ENCODE data around the gene AK1. TPM values are rescaled to one million over a fixed set of nuclear protein-coding genes. Genes with fewer than 3 reads are reported as not detected.

The AK1 gene
- total and polyA plus RNA-seq, 12 donors, result 500 to 1,050 (median 731) TPM

DNA sequence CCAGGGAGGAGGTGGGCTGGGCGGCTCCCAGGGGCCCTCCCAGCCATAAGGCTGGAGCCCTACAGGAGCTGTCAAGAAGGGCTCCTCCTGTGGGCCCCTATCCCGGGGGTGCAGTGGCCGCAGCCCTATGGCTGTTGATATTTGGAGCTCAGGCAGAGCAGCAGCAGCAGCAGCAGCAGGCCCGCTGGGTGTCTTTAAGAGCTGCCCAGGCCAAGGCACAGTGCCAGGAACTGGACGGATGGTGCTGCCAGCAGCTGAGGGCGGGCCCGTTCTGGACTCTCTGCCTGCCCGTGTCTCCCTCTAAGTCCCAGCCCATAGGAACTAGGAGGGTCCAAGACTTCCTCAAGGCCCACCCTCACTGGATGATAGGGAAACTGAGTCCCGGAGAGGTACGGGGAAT, 3.6 kb downstream of the AK1 start:
- WGBS, 2 donors, result 35 to 37% methylated on average over 10 of the region's 10 CpGs
- H3K27ac ChIP-seq, result peak overlapping the region; percentile 24 to 93 (median 78)
- TF ChIP-seq, protein P1, sequence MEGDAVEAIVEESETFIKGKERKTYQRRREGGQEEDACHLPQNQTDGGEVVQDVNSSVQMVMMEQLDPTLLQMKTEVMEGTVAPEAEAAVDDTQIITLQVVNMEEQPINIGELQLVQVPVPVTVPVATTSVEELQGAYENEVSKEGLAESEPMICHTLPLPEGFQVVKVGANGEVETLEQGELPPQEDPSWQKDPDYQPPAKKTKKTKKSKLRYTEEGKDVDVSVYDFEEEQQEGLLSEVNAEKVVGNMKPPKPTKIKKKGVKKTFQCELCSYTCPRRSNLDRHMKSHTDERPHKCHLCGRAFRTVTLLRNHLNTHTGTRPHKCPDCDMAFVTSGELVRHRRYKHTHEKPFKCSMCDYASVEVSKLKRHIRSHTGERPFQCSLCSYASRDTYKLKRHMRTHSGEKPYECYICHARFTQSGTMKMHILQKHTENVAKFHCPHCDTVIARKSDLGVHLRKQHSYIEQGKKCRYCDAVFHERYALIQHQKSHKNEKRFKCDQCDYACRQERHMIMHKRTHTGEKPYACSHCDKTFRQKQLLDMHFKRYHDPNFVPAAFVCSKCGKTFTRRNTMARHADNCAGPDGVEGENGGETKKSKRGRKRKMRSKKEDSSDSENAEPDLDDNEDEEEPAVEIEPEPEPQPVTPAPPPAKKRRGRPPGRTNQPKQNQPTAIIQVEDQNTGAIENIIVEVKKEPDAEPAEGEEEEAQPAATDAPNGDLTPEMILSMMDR (IDR thresholded peaks at IDR 0.05), result no peak

GRCh38 chr9:127873223-127873691, 4.2 kb downstream of the AK1 start:
- TF ChIP-seq, protein P1 (IDR thresholded peaks at IDR 0.05), result no peak
- peak overlapping the region in 7 of 10 donors; percentile 57 to 93 (median 88) for H3K27ac ChIP-seq

More for the DNA sequence above, 3.6 kb downstream of the AK1 start:
- DNase-seq (peak; percentile 77 to 86), ATAC-seq (peak; percentile 18 to 70 (median 52))
- H3K4me1 ChIP-seq, result peaks cover 18 to 79% (median 60%) of the 10 kb centered on the region in 9 donors
- H3K9me3 ChIP-seq, result no peaks in the 10 kb centered on the region
- H3K36me3 ChIP-seq, result peaks cover 0 to 45% (median 17%) of the 10 kb centered on the region in 9 donors
- peaks cover 0 to 12% (median 0%) of the 10 kb centered on the region in 7 donors for H3K27me3 ChIP-seq
- intact Hi-C loops (cut with DNase I), result loop anchor here (5.0 to 10.0 kb wide), 11 partner anchors 43 to 282 kb away; partner anchors contain the start of genes CDK9 (in 4 of the 10), TOR2A (in 4 of the 10), FPGS (in 2 of the 10) and ST6GALNAC4 (in 2 of the 10)
- peak overlapping the region in 7 of 10 donors; percentile 2 to 75 (median 69) for H3K4me3 ChIP-seq

DNA sequence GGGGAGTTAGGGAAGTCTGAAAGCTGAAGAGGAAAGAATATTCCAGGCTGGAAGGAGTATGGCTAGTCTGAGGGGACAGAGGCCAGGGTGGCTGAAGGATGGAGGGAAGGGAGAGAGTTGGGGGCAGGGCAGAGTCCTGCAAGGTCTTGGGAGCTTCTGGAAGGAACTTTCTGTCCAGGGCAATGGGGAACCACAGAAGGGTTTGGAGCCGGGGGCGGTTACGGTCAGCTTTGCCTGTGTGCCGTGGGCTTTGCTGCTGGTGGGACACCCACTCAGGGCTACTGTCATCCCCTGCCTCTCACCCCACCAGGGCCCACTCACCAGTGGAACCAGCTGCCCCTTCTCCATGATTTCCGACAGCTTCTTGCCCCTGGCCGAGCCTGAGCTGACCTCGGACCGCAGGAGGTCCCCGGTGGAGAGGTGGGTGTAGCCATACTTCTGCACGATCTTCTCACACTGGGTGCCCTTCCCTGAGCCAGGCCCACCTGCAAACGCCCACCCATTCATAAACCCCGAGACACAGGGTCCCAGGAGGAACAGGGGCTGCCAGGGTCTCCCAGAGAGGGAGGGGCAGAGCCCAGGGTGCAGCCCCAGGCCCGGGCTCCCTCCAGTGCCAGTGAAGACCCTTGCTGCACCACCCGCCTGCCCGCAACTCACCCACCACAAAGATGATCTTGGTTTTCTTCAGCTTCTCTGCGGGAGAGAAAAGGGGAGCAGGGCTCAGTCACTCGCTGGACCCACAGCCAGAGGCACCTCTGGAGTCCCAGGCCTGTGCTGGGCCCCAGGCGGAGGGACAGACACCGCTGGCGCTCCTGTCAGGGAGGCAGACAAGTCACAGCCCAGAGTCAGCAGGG, 4.9 kb downstream of the AK1 start:
- intact Hi-C loops (cut with DNase I), result loop anchor here (5.0 to 10.0 kb wide), 11 partner anchors 45 to 280 kb away; partner anchors contain the start of genes CDK9 (in 4 of the 10), TOR2A (in 4 of the 10), FPGS (in 2 of the 10) and ST6GALNAC4 (in 2 of the 10)
- Histone ChIP-seq H3K9me3 (no peaks in the 10 kb centered on the region), H3K4me1 (peaks cover 18 to 78% (median 56%) of the 10 kb centered on the region in 9 donors), H3K27ac (peak overlapping the region in 5 of 10 donors; percentile 28 to 91 (median 88)), H3K27me3 (peaks cover 0 to 8% (median 0%) of the 10 kb centered on the region in 7 donors), H3K36me3 (peaks cover 0 to 58% (median 27%) of the 10 kb centered on the region in 9 donors), H3K4me3 (no peak overlapping the region)
- 90 to 92% methylated on average over 20 of the region's 20 CpGs for WGBS, 2 donors
- TF ChIP-seq, protein P1 (IDR thresholded peaks at IDR 0.05), result no peak
- no peak for ATAC-seq
- no peak for DNase-seq

More at GRCh38 chr9:127873223-127873691, 4.2 kb downstream of the AK1 start:
- Histone ChIP-seq H3K27me3 (peaks cover 0 to 12% (median 0%) of the 10 kb centered on the region in 7 donors), H3K4me1 (peaks cover 18 to 79% (median 57%) of the 10 kb centered on the region in 9 donors), H3K9me3 (no peaks in the 10 kb centered on the region), H3K36me3 (peaks cover 0 to 51% (median 20%) of the 10 kb centered on the region in 9 donors), H3K4me3 (peak overlapping the region in 2 of 10 donors; percentile 11 to 69)
- WGBS, 2 donors, result 61 to 70% methylated on average over 19 of the region's 19 CpGs
- DNase-seq (no peak), ATAC-seq (no peak)
- intact Hi-C loops (cut with DNase I), result loop anchor here (5.0 to 10.0 kb wide), 11 partner anchors 44 to 281 kb away; partner anchors contain the start of genes CDK9 (in 4 of the 10), TOR2A (in 4 of the 10), FPGS (in 2 of the 10) and ST6GALNAC4 (in 2 of the 10)

GRCh38 chr9:127871531-127871930, 5.9 kb downstream of the AK1 start:
- H3K4me1 ChIP-seq, result peaks cover 15 to 80% (median 52%) of the 10 kb centered on the region in 9 donors
- H3K27me3 ChIP-seq, result no peaks in the 10 kb centered on the region
- H3K27ac ChIP-seq, result no peak overlapping the region
- DNase-seq (no peak), ATAC-seq (no peak)
- TF ChIP-seq, protein P1 (IDR thresholded peaks at IDR 0.05), result no peak
- whole genome bisulfite sequencing, 2 donors, result 79 to 85% methylated on average over 9 of the region's 9 CpGs
- intact Hi-C loops (cut with DNase I), result loop anchor here (2.0 to 10.0 kb wide), 13 partner anchors 44 to 279 kb away; partner anchors contain the start of genes CDK9 (in 4 of the 10), TOR2A (in 4 of the 10), FPGS (in 2 of the 10) and ST6GALNAC4 (in 2 of the 10)
- no peaks in the 10 kb centered on the region for H3K9me3 ChIP-seq
- peaks cover 0 to 62% (median 28%) of the 10 kb centered on the region in 9 donors for H3K36me3 ChIP-seq
- H3K4me3 ChIP-seq, result no peak overlapping the region
